K562 (cell line): ENCODE results near the gene UMODL1. TPM values are rescaled to one million over a fixed set of nuclear protein-coding genes. Genes with fewer than 3 reads are reported as not detected.

ENCODE experiments used
- ATAC-seq: fragments of 200-7000 bp; cut with Tn5 transposase; 3 replicates; pipeline ENCODE4 v1.9.1; 2020; ENCODE audit warnings: moderate library complexity
- BruUV-seq: library from RNA; stranded (reverse); fragments of 400-500 nt; replicated peaks from 2 replicates; lab custom pipeline; 2021; lab: Mats Ljungman, UMichigan
- CTCF ChIA-PET: fragments of 300-600 bp; formaldehyde crosslinking; extraction: SDS; loops from one replicate; lab custom pipeline; 2021; ENCODE audit warnings: low intra/inter-chr PET ratio; lab: Yijun Ruan, JAX
- POLR2A ChIA-PET: fragments of 300-600, 350-650 bp; sonication (Branson Sonifier 250); formaldehyde crosslinking; extraction: SDS; loops from one replicate; lab custom pipeline; 2021; ENCODE audit warnings: antibody characterized with exemption, inconsistent platforms; lab: Yijun Ruan, JAX
- DNase-seq, 4 experiments: peaks; one replicate each; pipeline versions ENCODE4 v3.0.0 to v3.0.0-alpha.2; 2011 to 2018; ENCODE audit warnings: low spot score in 3 of 4, mixed read lengths in 3 of 4; ENCODE audit errors: extremely low read depth in 1 of 4
- FAIRE-seq: peaks from 2 replicates; lab custom pipeline; 2011; peaks lifted over from hg19 to GRCh38; lab: Jason Lieb, UNC
- H2AFZ ChIP-seq: 2 replicates; pipeline ENCODE4 v1.6.0; 2011; ENCODE audit warnings: low read depth, low read length, control low read depth, inconsistent platforms
- H3K27ac ChIP-seq: fragments of 200-600 bp; 3 replicates; pipeline ENCODE4 v1.8.0; 2011; ENCODE audit warnings: low read depth, mild to moderate bottlenecking, control low read depth, inconsistent platforms, low read length, moderate library complexity, mixed read lengths; ENCODE audit errors: extremely low read depth
- H3K27me3 ChIP-seq, 2 experiments: fragments of 300-600 bp in 1 of 2; 2 replicates in 1 of 2; 3 replicates in 1 of 2; pipeline versions ENCODE4 v1.6.0 to v1.8.0; 2011; ENCODE audit warnings: inconsistent platforms in 2 of 2, low read length in 2 of 2, mild to moderate bottlenecking in 1 of 2, mixed read lengths in 1 of 2, moderate library complexity in 1 of 2; ENCODE audit not compliant: control insufficient read depth in 2 of 2, insufficient read depth in 2 of 2
- H3K36me3 ChIP-seq: fragments of 300-600 bp; 3 replicates; pipeline ENCODE4 v1.8.0; 2011; ENCODE audit warnings: mild to moderate bottlenecking, low read length, inconsistent platforms; ENCODE audit not compliant: control insufficient read depth, insufficient read depth
- H3K4me1 ChIP-seq, 2 experiments: fragments of 200-600 bp in 1 of 2; replicated peaks in 1 of 2; 2 replicates in 1 of 2; 3 replicates in 1 of 2; pipeline versions ENCODE4 v1.5.1 to v1.8.0; 2011; ENCODE audit warnings: inconsistent platforms in 2 of 2, low read length in 2 of 2, mild to moderate bottlenecking in 1 of 2, mixed read lengths in 1 of 2, moderate library complexity in 1 of 2; ENCODE audit not compliant: control insufficient read depth in 2 of 2, insufficient read depth in 2 of 2
- H3K4me2 ChIP-seq: 2 replicates; pipeline ENCODE4 v1.6.1; 2011; ENCODE audit warnings: low read length, control low read depth, inconsistent platforms, mixed read lengths; ENCODE audit not compliant: insufficient read depth
- H3K4me3 ChIP-seq: fragments of 200-600 bp; sonication (generic), shearing (Covaris generic); 2 replicates; pipeline ENCODE4 v1.5.1; 2016; ENCODE audit warnings: control low read depth, inconsistent platforms
- H3K79me2 ChIP-seq: fragments of 200-600 bp; 3 replicates; pipeline ENCODE4 v1.8.0; 2011; ENCODE audit warnings: low read length, inconsistent platforms; ENCODE audit not compliant: control insufficient read depth, insufficient read depth
- H3K9ac ChIP-seq, 2 experiments: 2 replicates each; pipeline versions ENCODE4 v1.6.0 to v1.6.1; 2011; ENCODE audit warnings: low read depth in 2 of 2, low read length in 2 of 2, control low read depth in 1 of 2, inconsistent platforms in 1 of 2, mild to moderate bottlenecking in 1 of 2, mixed read lengths in 1 of 2; ENCODE audit not compliant: insufficient read depth in 1 of 2
- H3K9me1 ChIP-seq: one replicate; pipeline ENCODE4 v1.6.0; 2011; ENCODE audit warnings: inconsistent platforms, mild to moderate bottlenecking, low read length, moderate library complexity; ENCODE audit not compliant: control insufficient read depth, insufficient read depth
- H3K9me3 ChIP-seq: replicated peaks from 2 replicates; pipeline ENCODE4 v1.5.1; 2011; ENCODE audit warnings: low read depth, low read length, inconsistent platforms; ENCODE audit not compliant: control insufficient read depth, insufficient read depth
- H4K20me1 ChIP-seq: replicated peaks from 2 replicates; pipeline ENCODE4 v1.6.1; 2011; ENCODE audit warnings: low read length, inconsistent platforms, mixed read lengths; ENCODE audit not compliant: control insufficient read depth, insufficient read depth
- CBX5 ChIP-seq: IDR thresholded peaks from 2 replicates; pipeline ENCODE4 v1.6.1; 2014; ENCODE audit warnings: low read depth, borderline replicate concordance
- CREB3L1 ChIP-seq: fragments of 450-650 bp; IDR thresholded peaks from 2 replicates; pipeline ENCODE4 v1.6.1; 2014; ENCODE audit warnings: low read depth, mild to moderate bottlenecking, moderate library complexity, borderline replicate concordance
- FOSL1 ChIP-seq: fragments of 200-800 bp; sonication (Bioruptor generic); conservative IDR thresholded peaks from 2 replicates; pipeline ENCODE4 v1.6.1; 2016; ENCODE audit warnings: missing genetic modification characterization, missing compliant biosample characterization
- GTF2B ChIP-seq: IDR thresholded peaks from 2 replicates; pipeline ENCODE4 v1.6.1; 2011; ENCODE audit not compliant: insufficient read length; ENCODE audit errors: extremely low read depth
- HMGN3 ChIP-seq: IDR thresholded peaks from 2 replicates; pipeline ENCODE4 v1.6.1; 2011; ENCODE audit warnings: borderline replicate concordance, low read depth, mild to moderate bottlenecking, mixed read lengths, low read length; ENCODE audit not compliant: insufficient read length; ENCODE audit errors: extremely low read depth
- JUN ChIP-seq, 2 experiments: sonication (generic) in 1 of 2; formaldehyde crosslinking in 1 of 2; IDR thresholded peaks; 2 replicates each; pipeline versions ENCODE4 v1.6.1 to v1.8.0; 2012 to 2022; ENCODE audit warnings: borderline replicate concordance in 2 of 2, mild to moderate bottlenecking in 2 of 2, improper control_type of control experiment in 1 of 2, low read depth in 1 of 2, low read length in 1 of 2, missing genetic modification reagents in 1 of 2
- KLF1 ChIP-seq: fragments of 450-650 bp; IDR thresholded peaks from 2 replicates; pipeline ENCODE4 v1.6.1; 2016; ENCODE audit warnings: missing genetic modification characterization, missing compliant biosample characterization
- KLF10 ChIP-seq: fragments of 250-450 bp; sonication (Bioruptor Pico); IDR thresholded peaks from 2 replicates; pipeline ENCODE4 v1.6.1; 2021; ENCODE audit warnings: matching md5 sums
- LEF1 ChIP-seq: fragments of 450-650 bp; IDR thresholded peaks from 2 replicates; pipeline ENCODE4 v1.6.1; 2016; ENCODE audit warnings: mild to moderate bottlenecking
- MYNN ChIP-seq, 2 experiments: sonication (generic); formaldehyde crosslinking in 1 of 2; IDR thresholded peaks; 2 replicates each; pipeline versions ENCODE4 v1.5.0 to v1.6.1; 2016 to 2020; ENCODE audit warnings: antibody characterized with exemption in 1 of 2, missing genetic modification reagents in 1 of 2
- NFATC3 ChIP-seq: fragments of 450-650 bp; IDR thresholded peaks from 2 replicates; pipeline ENCODE4 v1.6.1; 2017; ENCODE audit warnings: mild to moderate bottlenecking
- ZBTB34 ChIP-seq: fragments of 250-450 bp; sonication (Bioruptor Pico); IDR thresholded peaks from 2 replicates; pipeline ENCODE4 v1.8.0; 2021; ENCODE audit warnings: mild to moderate bottlenecking, moderate library complexity
- ZFP91 ChIP-seq: sonication (generic); formaldehyde crosslinking; IDR thresholded peaks from 2 replicates; pipeline ENCODE4 v1.8.0; 2022; ENCODE audit warnings: mild to moderate bottlenecking, missing genetic modification reagents
- WGBS: fragments of 100-300 bp; shearing (Covaris generic); methylation state at CpG from one replicate; pipeline ENCODE4 v1.1.6; 2016; ENCODE audit warnings: low coverage, mixed read lengths; ENCODE audit not compliant: insufficient coverage; ENCODE audit errors: missing lambda C conversion rate; 5-methylcytosine and 5-hydroxymethylcytosine counted together
- in situ Hi-C: fragments of 300-500 bp; cut with MboI; formaldehyde crosslinking; loops from 4 replicates; pipeline ENCODE4 v1.15.0; 2018; ENCODE audit warnings: inconsistent platforms, mixed read lengths
- intact Hi-C: fragments of 100-400 bp; cut with micrococcal nuclease; formaldehyde crosslinking; loops from 2 replicates; pipeline ENCODE4 v1.14.2; 2022
- polyA plus RNA-seq, 8 experiments: library from polyadenylated mRNA; depleted of rRNA in 4 of 8; stranded (reverse) in 5 of 8; unstranded in 3 of 8; fragments of >200 nt; fragmentation: Nextera tagmentation in 2 of 8; fragmentation: Illumina TruSeq in 1 of 8; extraction: Ambion mirVana in 2 of 8; extraction: Trizol in 1 of 8; gene quantifications; 2 replicates each; pipeline versions ENCODE4 v1.2.1 to v1.2.3, GENCODE V29; 2011 to 2014; ENCODE audit warnings: inconsistent platforms in 1 of 8, missing spikeins in 1 of 8
- total RNA-seq, 7 experiments: library from RNA; depleted of rRNA in 6 of 7; stranded (reverse); fragments of >200 nt in 6 of 7; fragmentation: Illumina TruSeq in 2 of 7; extraction: Trizol in 2 of 7; gene quantifications; 2 replicates each; pipeline versions ENCODE4 v1.2.1 to v1.2.3, GENCODE V29; 2011 to 2021; ENCODE audit warnings: low replicate concordance in 1 of 7
- TF ChIP-seq, protein P1 (sequence below): fragments of 250-450 bp; sonication (Bioruptor Pico); IDR thresholded peaks from 2 replicates; pipeline ENCODE4 v1.4.0; 2020

Gene UMODL1
- total and polyA plus RNA-seq, 9 of the 15 experiments (the other 6 are each of a cell fraction or from before 2014, with no cell fraction given), result not detected

DNA sequence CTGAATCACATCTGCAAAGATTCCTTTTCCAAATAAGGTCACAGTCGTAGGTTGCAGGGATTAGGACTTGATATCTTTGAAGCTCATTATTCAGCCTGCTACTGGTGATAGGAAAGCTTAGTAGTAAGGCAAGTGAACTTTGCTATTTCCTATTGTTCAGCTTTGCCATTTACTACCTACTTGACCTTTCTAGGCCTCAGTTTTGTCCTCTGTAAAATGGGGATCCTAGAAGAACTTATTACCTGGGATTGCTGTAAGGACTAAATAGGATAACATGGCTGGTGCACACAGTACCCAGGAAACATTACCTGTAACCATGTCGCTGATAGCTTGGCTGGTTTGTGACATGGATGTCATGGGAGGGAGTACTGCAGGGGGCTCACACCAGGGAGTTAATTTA, 24.5 kb downstream of the UMODL1 start (continued):
- TF ChIP-seq, protein P1, sequence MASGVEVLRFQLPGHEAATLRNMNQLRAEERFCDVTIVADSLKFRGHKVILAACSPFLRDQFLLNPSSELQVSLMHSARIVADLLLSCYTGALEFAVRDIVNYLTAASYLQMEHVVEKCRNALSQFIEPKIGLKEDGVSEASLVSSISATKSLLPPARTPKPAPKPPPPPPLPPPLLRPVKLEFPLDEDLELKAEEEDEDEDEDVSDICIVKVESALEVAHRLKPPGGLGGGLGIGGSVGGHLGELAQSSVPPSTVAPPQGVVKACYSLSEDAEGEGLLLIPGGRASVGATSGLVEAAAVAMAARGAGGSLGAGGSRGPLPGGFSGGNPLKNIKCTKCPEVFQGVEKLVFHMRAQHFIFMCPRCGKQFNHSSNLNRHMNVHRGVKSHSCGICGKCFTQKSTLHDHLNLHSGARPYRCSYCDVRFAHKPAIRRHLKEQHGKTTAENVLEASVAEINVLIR, result no peak
- no peak for TF ChIP-seq LEF1
- TF ChIP-seq ZBTB34 (CRISPR knock-in tag), result no peak

DNA sequence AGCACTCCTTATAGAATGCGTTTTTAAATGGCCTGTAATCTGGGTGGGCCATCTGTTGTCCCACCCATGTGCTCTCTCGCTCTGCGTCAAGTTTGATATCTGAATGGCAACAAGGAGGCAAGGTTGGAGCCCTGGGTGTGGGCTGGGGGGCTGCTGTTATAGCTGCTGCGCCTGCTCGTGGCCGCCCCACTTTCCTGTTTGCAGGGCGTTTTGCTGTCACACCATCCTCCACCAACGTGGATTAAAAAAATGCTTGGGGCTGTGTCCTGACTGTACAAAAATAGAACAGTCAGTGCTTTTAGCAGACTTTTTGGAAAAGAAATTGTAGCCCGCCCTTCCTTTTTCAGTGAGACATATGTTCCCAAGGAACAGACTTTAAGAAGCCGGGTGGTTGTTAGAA, 25.4 kb downstream of the UMODL1 start:
- ATAC-seq (no peak), FAIRE-seq (no peak), DNase-seq (no peak)
- CTCF ChIA-PET, result no interaction called here
- Histone ChIP-seq H3K27ac (no peak overlapping the region), H2AFZ (no peak overlapping the region), H3K9me3 (no peaks in the 10 kb centered on the region; the same call in 1 of the 2 replicates), H3K27me3 (peaks cover 71 to 74% of the 10 kb centered on the region in 2 experiments), H3K79me2 (no peaks in the 10 kb centered on the region), H3K9ac (no peak overlapping the region), H3K4me3 (no peak overlapping the region), H3K4me1 (no peaks in the 10 kb centered on the region), H3K9me1 (no peaks in the 10 kb centered on the region), H4K20me1 (peaks cover 2% of the 10 kb centered on the region; the same call in 1 of the 2 replicates), H3K36me3 (no peaks in the 10 kb centered on the region), H3K4me2 (no peak overlapping the region)
- POLR2A ChIA-PET, result interaction anchor here (0.7 to 1.5 kb wide), 2 partner anchors 14 to 1590 kb away, joined by 3 to 5 read pairs; no protein-coding TSS in a partner anchor
- in situ Hi-C loops, result no loop called here
- no TSS peak for BruUV-seq
- 2% methylated on average over 10 of the region's 10 CpGs for WGBS
- intact Hi-C loops, result no loop called here
- TF ChIP-seq ZFP91 (CRISPR knock-in tag) (no peak), CBX5 (no peak), NFATC3 (no peak), HMGN3 (no peak), KLF10 (CRISPR knock-in tag) (no peak), MYNN (IDR thresholded peaks at IDR 0.05) (no peak), MYNN (CRISPR knock-in tag; IDR thresholded peaks at IDR 0.05) (no peak), FOSL1 (tag) (no peak), KLF1 (tag) (no peak), CREB3L1 (no peak), GTF2B (no peak), JUN (IDR thresholded peaks at IDR 0.05; ENCODE audit: borderline replicate concordance, low read depth, low read length) (no peak), JUN (CRISPR knock-in tag; IDR thresholded peaks at IDR 0.05; ENCODE audit: borderline replicate concordance) (no peak)
